Measurements from ENCODE around the gene GLRA3.
"Not testable (repeated sequence)": the region's sequence is repeated elsewhere in the genome, so short reads cannot be mapped to it uniquely, and the experiment has no call there.

The GLRA3 gene

GRCh38 chr4:174808836-174809235 is 20.2 kb downstream of the GLRA3 start:
- no peak for DNase-seq

- DNase-seq: no peak
Observed at GRCh38 chr4:174808119-174808518, 20.9 kb downstream of the GLRA3 start.

GRCh38 chr4:174805746-174806145 is 23.3 kb downstream of the GLRA3 start:
- no peak for DNase-seq

- no peak for DNase-seq
Observed at GRCh38 chr4:174794543-174795094, 34.4 kb downstream of the GLRA3 start.

GRCh38 chr4:174789657-174790056 is 39.4 kb downstream of the GLRA3 start:
- peak; percentile 2 for DNase-seq

GRCh38 chr4:174778274-174778986 is 50.6 kb downstream of the GLRA3 start:
- DNase-seq: not testable (repeated sequence)

- DNase-seq: no peak
Observed at GRCh38 chr4:174775366-174775765, 53.7 kb downstream of the GLRA3 start.

GRCh38 chr4:174764105-174764729 is 64.8 kb downstream of the GLRA3 start:
- DNase-seq: peak; percentile 47

GRCh38 chr4:174763454-174764104 is 65.5 kb downstream of the GLRA3 start:
- no peak for DNase-seq

GRCh38 chr4:174761451-174761850 is 67.6 kb downstream of the GLRA3 start:
- DNase-seq: no peak

GRCh38 chr4:174757736-174758135 is 71.3 kb downstream of the GLRA3 start:
- DNase-seq: no peak

GRCh38 chr4:174753021-174753420 is 76.0 kb downstream of the GLRA3 start:
- no peak for DNase-seq

GRCh38 chr4:174752026-174752425 is 77.0 kb downstream of the GLRA3 start:
- no peak for DNase-seq

- no peak for DNase-seq
Observed at GRCh38 chr4:174749091-174749490, 80.0 kb downstream of the GLRA3 start.

GRCh38 chr4:174746710-174747109 is 82.3 kb downstream of the GLRA3 start:
- DNase-seq: no peak

GRCh38 chr4:174742561-174742960 is 86.5 kb downstream of the GLRA3 start:
- DNase-seq: no peak

GRCh38 chr4:174739576-174739975 is 89.5 kb downstream of the GLRA3 start:
- DNase-seq: no peak

- DNase-seq: no peak
Observed at GRCh38 chr4:174734181-174734580, 94.9 kb downstream of the GLRA3 start.

- DNase-seq: no peak
Observed at GRCh38 chr4:174717828-174718227, 111.2 kb downstream of the GLRA3 start.

- no peak for DNase-seq
Observed at GRCh38 chr4:174716986-174717770, 111.9 kb downstream of the GLRA3 start.

- DNase-seq: peak; percentile 25
Observed at GRCh38 chr4:174714393-174715211, 114.4 kb downstream of the GLRA3 start.

- no peak for DNase-seq
Observed at GRCh38 chr4:174713821-174714220, 115.2 kb downstream of the GLRA3 start.

Data from inflammatory macrophage treated with lipopolysaccharide for 4 hours (primary cell).